ENCODE results near the gene ASTN1.

GRCh38 chr1:177044390-177044789, 120.1 kb downstream of the ASTN1 start:
- TF ChIP-seq CTCF (conservative IDR thresholded peaks at IDR 0.05; ENCODE audit: low read length): no peak
- TF ChIP-seq EZH2phosphoT487 (IDR thresholded peaks at IDR 0.05; ENCODE audit: borderline replicate concordance): no peak

All from Loucy (cell line).